Fibroblast of lung (primary cell): ENCODE measurements around the gene USP15.

Experiments
- CTCF ChIP-seq, 2 donors: IDR thresholded peaks in 1 of 2; conservative IDR thresholded peaks in 1 of 2; 1 replicate in 1 of 2; 2 replicates in 1 of 2; pipeline ENCODE4 v1.5.1; 2011 to 2012; ENCODE audit warnings: low read length in 2 of 2, control low read depth in 1 of 2, inconsistent platforms in 1 of 2, low read depth in 1 of 2, mild to moderate bottlenecking in 1 of 2
- EZH2 ChIP-seq: IDR thresholded peaks from 2 replicates; pipeline ENCODE4 v1.5.1; 2012; ENCODE audit warnings: low read length, control low read depth, mild to moderate bottlenecking; ENCODE audit errors: missing control alignments

DNA sequence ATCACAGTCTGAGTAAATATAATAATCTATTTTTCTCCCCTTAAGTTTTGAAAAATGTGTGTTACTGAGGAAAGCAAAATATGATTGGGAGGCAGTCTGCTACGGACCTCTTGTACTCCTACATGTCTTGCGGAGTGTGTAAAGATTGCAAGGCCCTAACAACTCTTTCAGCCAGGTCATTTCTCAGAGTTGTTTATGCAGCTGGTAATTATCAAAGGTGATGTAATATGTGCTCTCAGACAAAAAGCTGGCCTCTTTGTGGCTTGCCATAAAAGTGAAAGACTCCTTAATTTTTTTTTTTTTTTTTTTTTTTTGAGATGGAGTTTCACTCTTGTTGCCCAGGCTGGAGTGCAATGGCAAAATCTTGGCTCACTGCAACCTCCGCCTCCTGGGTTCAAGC is 165.9 kb downstream of the USP15 start:
- no peak for TF ChIP-seq CTCF (conservative IDR thresholded peaks at IDR 0.05 in 1 of 2, IDR thresholded peaks at IDR 0.05 in 1 of 2; ENCODE audit: low read depth in 1 of 2, low read length in 2 of 2)
- TF ChIP-seq EZH2: no peak
